SK-N-SH treated with all-trans-retinoic acid at 6 μM for 48 hours (cell line): ENCODE results near the gene SF3A1.

Experiments used
- ATAC-seq: fragments of 200-7000 bp; cut with Tn5 transposase; 3 replicates; pipeline ENCODE4 v1.9.1; 2020; ENCODE audit warnings: mild to moderate bottlenecking, moderate library complexity
- BACH2 ChIP-seq: fragments of 250-450 bp; sonication (Bioruptor Pico); IDR thresholded peaks from 2 replicates; pipeline ENCODE4 v1.9.0; 2021; ENCODE audit warnings: mild to moderate bottlenecking, borderline replicate concordance
- ESRRG ChIP-seq: fragments of 250-450 bp; sonication (Bioruptor Pico); IDR thresholded peaks from 2 replicates; pipeline ENCODE4 v1.6.1; 2021; ENCODE audit warnings: mild to moderate bottlenecking
- RARB ChIP-seq: fragments of 250-450 bp; sonication (Bioruptor Pico); IDR thresholded peaks from 2 replicates; pipeline ENCODE4 v1.8.0; 2021; ENCODE audit warnings: mild to moderate bottlenecking, moderate library complexity
- SNAI2 ChIP-seq: fragments of 250-450 bp; sonication (Bioruptor Pico); IDR thresholded peaks from 2 replicates; pipeline ENCODE4 v1.5.0; 2020; ENCODE audit warnings: mild to moderate bottlenecking, moderate library complexity
- TCF4 ChIP-seq: fragments of 250-450 bp; sonication (Bioruptor Pico); IDR thresholded peaks from 2 replicates; pipeline ENCODE4 v1.8.0; 2021; ENCODE audit warnings: mild to moderate bottlenecking, moderate library complexity, borderline replicate concordance
- TOX ChIP-seq: fragments of 250-450 bp; sonication (Bioruptor Pico); IDR thresholded peaks from 2 replicates; pipeline ENCODE4 v1.8.0; 2021; ENCODE audit warnings: mild to moderate bottlenecking, moderate library complexity, borderline replicate concordance
- ZC3H10 ChIP-seq: fragments of 250-450 bp; sonication (Bioruptor Pico); IDR thresholded peaks from 2 replicates; pipeline ENCODE4 v1.5.1; 2021; ENCODE audit warnings: mild to moderate bottlenecking, moderate library complexity
- ZFP3 ChIP-seq: fragments of 250-450 bp; sonication (Bioruptor Pico); IDR thresholded peaks from 2 replicates; pipeline ENCODE4 v1.5.0; 2020; ENCODE audit warnings: mild to moderate bottlenecking, moderate library complexity
- ZNF565 ChIP-seq: fragments of 450-650 bp; formaldehyde crosslinking; conservative IDR thresholded peaks from 2 replicates; pipeline ENCODE4 v1.5.0; 2020; ENCODE audit warnings: low read depth, mild to moderate bottlenecking, moderate library complexity
- ZNF70 ChIP-seq: fragments of 450-650 bp; formaldehyde crosslinking; IDR thresholded peaks from 2 replicates; pipeline ENCODE4 v1.5.0; 2020; ENCODE audit warnings: mild to moderate bottlenecking, moderate library complexity
- ZNF8 ChIP-seq: fragments of 450-650 bp; formaldehyde crosslinking; IDR thresholded peaks from 2 replicates; pipeline ENCODE4 v1.5.0; 2020; ENCODE audit warnings: mild to moderate bottlenecking, moderate library complexity
- TF ChIP-seq, protein P1 (sequence below): fragments of 250-450 bp; sonication (Bioruptor Pico); IDR thresholded peaks from 2 replicates; pipeline ENCODE4 v1.5.1; 2020; ENCODE audit warnings: low read depth, mild to moderate bottlenecking, moderate library complexity
- TF ChIP-seq, protein P2 (sequence below): fragments of 250-450 bp; sonication (Bioruptor Pico); IDR thresholded peaks from 2 replicates; pipeline ENCODE4 v1.8.0; 2021; ENCODE audit warnings: low read depth, mild to moderate bottlenecking, moderate library complexity, borderline replicate concordance
- TF ChIP-seq, protein P3 (sequence below): fragments of 250-450 bp; sonication (Bioruptor Pico); IDR thresholded peaks from 2 replicates; pipeline ENCODE4 v1.5.0; 2020; ENCODE audit warnings: mild to moderate bottlenecking, moderate library complexity
- TF ChIP-seq, protein P4 (sequence below): fragments of 250-450 bp; sonication (Bioruptor Pico); IDR thresholded peaks from 2 replicates; pipeline ENCODE4 v1.5.1; 2021; ENCODE audit warnings: mild to moderate bottlenecking, moderate library complexity

Gene SF3A1

DNA sequence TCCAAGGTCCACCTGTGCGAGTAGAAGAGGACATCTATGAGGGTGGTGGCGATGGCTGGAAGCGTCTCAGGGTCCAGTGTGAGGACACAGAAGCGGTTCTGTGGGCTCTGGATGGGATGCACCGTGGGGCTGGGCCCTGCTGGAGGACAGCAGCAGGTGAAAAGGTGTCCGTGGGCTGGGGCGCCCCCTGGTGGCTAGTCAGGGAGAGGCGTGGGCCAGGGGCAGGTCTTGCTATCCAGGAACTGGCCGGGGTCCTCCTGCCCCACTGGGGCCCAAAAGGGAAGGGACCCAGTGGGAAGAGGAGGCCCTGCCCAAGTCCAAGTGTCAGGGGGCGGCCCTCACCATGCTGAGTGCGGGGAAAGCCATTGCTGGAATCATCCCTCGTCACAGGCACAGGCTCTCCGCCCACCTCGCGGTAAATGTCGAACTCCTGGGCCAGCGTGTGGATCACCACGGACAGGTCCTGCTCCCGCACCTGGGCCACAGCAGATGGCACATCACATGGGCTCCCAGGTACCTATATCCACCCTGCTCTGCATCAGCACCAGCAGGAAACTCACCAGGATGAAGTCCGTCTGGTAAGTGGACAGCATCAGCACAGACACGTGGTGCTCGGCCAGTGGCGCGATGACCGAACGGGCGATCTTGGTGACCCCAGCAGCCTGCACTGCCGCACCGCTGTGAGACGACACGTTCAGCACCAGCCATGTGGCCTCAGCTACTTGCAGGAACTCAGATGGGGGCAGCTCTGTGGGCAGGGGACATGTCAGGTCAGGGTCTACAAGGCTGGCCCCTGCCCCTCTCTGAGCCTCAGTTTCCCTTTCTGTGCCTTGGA is 69.7 kb downstream of the SF3A1 start:
- ATAC-seq = peak; percentile 35
- no peak for TF ChIP-seq ZC3H10 (CRISPR knock-in tag)
- TF ChIP-seq, protein P1, sequence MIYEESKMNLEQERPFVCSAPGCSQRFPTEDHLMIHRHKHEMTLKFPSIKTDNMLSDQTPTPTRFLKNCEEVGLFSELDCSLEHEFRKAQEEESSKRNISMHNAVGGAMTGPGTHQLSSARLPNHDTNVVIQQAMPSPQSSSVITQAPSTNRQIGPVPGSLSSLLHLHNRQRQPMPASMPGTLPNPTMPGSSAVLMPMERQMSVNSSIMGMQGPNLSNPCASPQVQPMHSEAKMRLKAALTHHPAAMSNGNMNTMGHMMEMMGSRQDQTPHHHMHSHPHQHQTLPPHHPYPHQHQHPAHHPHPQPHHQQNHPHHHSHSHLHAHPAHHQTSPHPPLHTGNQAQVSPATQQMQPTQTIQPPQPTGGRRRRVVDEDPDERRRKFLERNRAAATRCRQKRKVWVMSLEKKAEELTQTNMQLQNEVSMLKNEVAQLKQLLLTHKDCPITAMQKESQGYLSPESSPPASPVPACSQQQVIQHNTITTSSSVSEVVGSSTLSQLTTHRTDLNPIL (CRISPR knock-in tag) = no peak
- no peak for TF ChIP-seq SNAI2 (CRISPR knock-in tag)

DNA sequence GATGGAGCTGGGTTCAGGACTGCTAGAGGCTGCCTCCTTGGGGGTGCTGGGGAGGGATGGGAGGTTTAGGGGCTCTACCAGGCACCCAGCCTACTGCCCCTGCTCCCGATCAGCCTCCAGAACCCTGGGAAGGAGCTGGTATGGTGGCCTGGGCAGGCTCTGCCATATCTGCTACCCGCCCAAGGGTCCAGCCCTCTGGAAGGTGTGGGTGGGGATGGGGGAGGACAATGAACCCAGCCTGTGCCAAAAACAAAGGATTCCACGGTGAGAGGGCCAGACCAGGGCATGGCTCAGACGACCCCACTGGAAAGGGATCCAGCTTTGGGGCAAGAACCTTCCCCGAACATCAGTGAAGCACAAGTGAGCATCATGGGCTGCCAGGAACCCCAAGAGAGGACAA is 70.4 kb downstream of the SF3A1 start:
- no peak for ATAC-seq
- TF ChIP-seq, protein P2, sequence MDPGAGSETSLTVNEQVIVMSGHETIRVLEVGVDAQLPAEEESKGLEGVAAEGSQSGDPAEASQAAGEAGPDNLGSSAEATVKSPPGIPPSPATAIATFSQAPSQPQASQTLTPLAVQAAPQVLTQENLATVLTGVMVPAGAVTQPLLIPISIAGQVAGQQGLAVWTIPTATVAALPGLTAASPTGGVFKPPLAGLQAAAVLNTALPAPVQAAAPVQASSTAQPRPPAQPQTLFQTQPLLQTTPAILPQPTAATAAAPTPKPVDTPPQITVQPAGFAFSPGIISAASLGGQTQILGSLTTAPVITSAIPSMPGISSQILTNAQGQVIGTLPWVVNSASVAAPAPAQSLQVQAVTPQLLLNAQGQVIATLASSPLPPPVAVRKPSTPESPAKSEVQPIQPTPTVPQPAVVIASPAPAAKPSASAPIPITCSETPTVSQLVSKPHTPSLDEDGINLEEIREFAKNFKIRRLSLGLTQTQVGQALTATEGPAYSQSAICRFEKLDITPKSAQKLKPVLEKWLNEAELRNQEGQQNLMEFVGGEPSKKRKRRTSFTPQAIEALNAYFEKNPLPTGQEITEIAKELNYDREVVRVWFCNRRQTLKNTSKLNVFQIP (CRISPR knock-in tag) = no peak
- TF ChIP-seq SNAI2 (CRISPR knock-in tag) (no peak), BACH2 (CRISPR knock-in tag) (no peak)

DNA sequence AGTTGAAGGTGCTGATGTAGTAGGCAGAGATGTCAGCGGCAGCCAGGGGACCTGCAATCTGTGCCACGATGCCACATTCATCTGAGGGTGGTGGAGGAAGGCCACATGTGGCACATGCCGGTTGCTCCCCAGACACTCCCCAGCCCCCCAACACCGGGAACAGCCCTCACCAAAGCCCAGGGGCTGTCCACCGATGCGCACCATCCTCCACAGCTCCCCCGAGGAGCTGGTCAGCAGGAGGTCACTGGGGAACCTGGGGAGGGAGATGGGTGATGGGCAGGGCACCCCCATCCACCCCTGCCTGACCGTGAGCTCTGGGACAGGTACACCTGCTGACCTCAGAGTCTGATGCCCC is 70.9 kb downstream of the SF3A1 start:
- no peak for ATAC-seq
- TF ChIP-seq BACH2 (CRISPR knock-in tag) (no peak), ZFP3 (CRISPR knock-in tag) (no peak), ZNF70 (no peak), TOX (no peak), RARB (CRISPR knock-in tag) (no peak), ESRRG (CRISPR knock-in tag) (no peak), ZC3H10 (CRISPR knock-in tag) (no peak), TCF4 (no peak), ZNF565 (CRISPR knock-in tag) (no peak)
- TF ChIP-seq, protein P3, sequence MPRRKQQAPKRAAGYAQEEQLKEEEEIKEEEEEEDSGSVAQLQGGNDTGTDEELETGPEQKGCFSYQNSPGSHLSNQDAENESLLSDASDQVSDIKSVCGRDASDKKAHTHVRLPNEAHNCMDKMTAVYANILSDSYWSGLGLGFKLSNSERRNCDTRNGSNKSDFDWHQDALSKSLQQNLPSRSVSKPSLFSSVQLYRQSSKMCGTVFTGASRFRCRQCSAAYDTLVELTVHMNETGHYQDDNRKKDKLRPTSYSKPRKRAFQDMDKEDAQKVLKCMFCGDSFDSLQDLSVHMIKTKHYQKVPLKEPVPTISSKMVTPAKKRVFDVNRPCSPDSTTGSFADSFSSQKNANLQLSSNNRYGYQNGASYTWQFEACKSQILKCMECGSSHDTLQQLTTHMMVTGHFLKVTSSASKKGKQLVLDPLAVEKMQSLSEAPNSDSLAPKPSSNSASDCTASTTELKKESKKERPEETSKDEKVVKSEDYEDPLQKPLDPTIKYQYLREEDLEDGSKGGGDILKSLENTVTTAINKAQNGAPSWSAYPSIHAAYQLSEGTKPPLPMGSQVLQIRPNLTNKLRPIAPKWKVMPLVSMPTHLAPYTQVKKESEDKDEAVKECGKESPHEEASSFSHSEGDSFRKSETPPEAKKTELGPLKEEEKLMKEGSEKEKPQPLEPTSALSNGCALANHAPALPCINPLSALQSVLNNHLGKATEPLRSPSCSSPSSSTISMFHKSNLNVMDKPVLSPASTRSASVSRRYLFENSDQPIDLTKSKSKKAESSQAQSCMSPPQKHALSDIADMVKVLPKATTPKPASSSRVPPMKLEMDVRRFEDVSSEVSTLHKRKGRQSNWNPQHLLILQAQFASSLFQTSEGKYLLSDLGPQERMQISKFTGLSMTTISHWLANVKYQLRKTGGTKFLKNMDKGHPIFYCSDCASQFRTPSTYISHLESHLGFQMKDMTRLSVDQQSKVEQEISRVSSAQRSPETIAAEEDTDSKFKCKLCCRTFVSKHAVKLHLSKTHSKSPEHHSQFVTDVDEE (CRISPR knock-in tag) = no peak
- TF ChIP-seq, protein P2 (CRISPR knock-in tag) = no peak

DNA sequence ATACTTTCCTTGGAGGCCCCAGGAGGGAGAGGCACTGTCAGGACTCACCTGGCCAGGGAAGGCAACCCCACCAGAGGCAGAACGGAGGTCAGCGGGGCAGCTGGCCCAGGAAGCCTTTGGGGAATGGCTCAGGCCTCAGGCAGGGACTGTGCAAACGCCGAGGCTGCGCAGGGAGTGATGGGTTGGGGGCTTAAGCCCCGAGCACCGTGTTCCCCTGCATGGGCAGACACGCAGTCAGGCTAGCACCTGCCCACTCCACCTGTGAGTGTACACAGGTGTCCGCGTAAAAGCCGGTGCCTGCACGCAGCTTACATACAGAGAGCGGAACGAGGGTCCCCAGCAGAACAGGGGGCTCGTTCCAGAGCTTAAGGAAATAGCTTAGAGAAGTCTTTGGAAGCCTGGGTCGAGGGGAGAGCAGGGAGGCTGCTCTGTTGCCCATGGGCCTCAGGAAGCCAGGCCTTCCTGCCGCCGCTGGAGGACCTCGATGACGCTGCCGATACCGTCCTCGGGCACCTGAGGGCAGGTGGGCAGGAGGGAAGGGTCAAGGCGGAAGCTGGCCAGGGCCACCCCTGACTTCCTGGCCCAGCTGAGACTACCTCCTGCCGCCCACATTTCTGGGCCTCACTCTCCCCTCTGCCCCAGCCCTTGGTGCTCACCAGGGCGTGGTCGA is 71.4 kb downstream of the SF3A1 start:
- TF ChIP-seq RARB (CRISPR knock-in tag) (no peak), ZNF8 (CRISPR knock-in tag) (no peak)
- TF ChIP-seq, protein P3 (CRISPR knock-in tag) = no peak
- TF ChIP-seq, protein P4, sequence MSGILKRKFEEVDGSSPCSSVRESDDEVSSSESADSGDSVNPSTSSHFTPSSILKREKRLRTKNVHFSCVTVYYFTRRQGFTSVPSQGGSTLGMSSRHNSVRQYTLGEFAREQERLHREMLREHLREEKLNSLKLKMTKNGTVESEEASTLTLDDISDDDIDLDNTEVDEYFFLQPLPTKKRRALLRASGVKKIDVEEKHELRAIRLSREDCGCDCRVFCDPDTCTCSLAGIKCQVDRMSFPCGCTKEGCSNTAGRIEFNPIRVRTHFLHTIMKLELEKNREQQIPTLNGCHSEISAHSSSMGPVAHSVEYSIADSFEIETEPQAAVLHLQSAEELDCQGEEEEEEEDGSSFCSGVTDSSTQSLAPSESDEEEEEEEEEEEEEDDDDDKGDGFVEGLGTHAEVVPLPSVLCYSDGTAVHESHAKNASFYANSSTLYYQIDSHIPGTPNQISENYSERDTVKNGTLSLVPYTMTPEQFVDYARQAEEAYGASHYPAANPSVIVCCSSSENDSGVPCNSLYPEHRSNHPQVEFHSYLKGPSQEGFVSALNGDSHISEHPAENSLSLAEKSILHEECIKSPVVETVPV (CRISPR knock-in tag) = no peak
- TF ChIP-seq, all 23 proteins: peak for 0
- no peak for ATAC-seq
